WTC11 (cell line): ENCODE results near the gene SPIRE1. TPM values are rescaled to one million over a fixed set of nuclear protein-coding genes. Genes with fewer than 3 reads are reported as not detected.
A peak's percentile ranks its signal among the peaks of the same experiment; 100 is the strongest.

ENCODE experiments used
- ATAC-seq: fragments of 200-7000 bp; cut with Tn5 transposase; 2 replicates; pipeline ENCODE4 v1.10.0; 2021; ENCODE audit warnings: mild to moderate bottlenecking, moderate library complexity
- CTCF ChIA-PET: fragments of 300-600 bp; sonication (Branson Sonifier 250); formaldehyde crosslinking; loops from one replicate; lab custom pipeline; 2021; ENCODE audit warnings: antibody characterized with exemption; lab: Charles Lee
- POLR2A ChIA-PET: fragments of 350-600 bp; sonication (Branson Sonifier 250); formaldehyde crosslinking; loops from one replicate; lab custom pipeline; 2021; ENCODE audit warnings: antibody characterized with exemption; lab: Charles Lee
- DNase-seq: peaks from one replicate; pipeline ENCODE4 v3.0.0; 2021; ENCODE audit warnings: low spot score
- H3K27ac Mint-ChIP-seq: 2 replicates; pipeline ENCODE4 v1.8.0; 2021; ENCODE audit warnings: mixed read lengths
- H3K27me3 Mint-ChIP-seq: 2 replicates; pipeline ENCODE4 v1.8.0; 2021; ENCODE audit warnings: low read depth, mild to moderate bottlenecking, moderate library complexity, mixed read lengths
- H3K36me3 Mint-ChIP-seq: 2 replicates; pipeline ENCODE4 v1.8.0; 2021; ENCODE audit warnings: mixed read lengths
- H3K4me1 Mint-ChIP-seq: 2 replicates; pipeline ENCODE4 v1.8.0; 2022; ENCODE audit warnings: mixed read lengths
- H3K4me3 Mint-ChIP-seq: 2 replicates; pipeline ENCODE4 v1.8.0; 2021; ENCODE audit warnings: mild to moderate bottlenecking, moderate library complexity, mixed read lengths
- H3K9me3 Mint-ChIP-seq: 2 replicates; pipeline ENCODE4 v1.8.0; 2021; ENCODE audit warnings: mixed read lengths
- AFF4 ChIP-seq: sonication (generic); formaldehyde crosslinking; IDR thresholded peaks from 2 replicates; pipeline ENCODE4 v1.8.1; 2023; ENCODE audit warnings: mild to moderate bottlenecking, missing genetic modification reagents, borderline replicate concordance
- ATF2 ChIP-seq: sonication (generic); formaldehyde crosslinking; IDR thresholded peaks from 2 replicates; pipeline ENCODE4 v1.8.1; 2022; ENCODE audit warnings: low read depth, missing genetic modification reagents, borderline replicate concordance
- CTCF ChIP-seq: fragments of 200-600 bp; IDR thresholded peaks from 2 replicates; pipeline ENCODE4 v1.8.0; 2022; ENCODE audit warnings: antibody characterized with exemption
- ETV6 ChIP-seq: sonication (generic); formaldehyde crosslinking; IDR thresholded peaks from 2 replicates; pipeline ENCODE4 v1.8.1; 2022; ENCODE audit warnings: mild to moderate bottlenecking, missing genetic modification reagents
- FOXP1 ChIP-seq: sonication (generic); formaldehyde crosslinking; IDR thresholded peaks from 2 replicates; pipeline ENCODE4 v1.8.0; 2022; ENCODE audit warnings: missing genetic modification reagents, mild to moderate bottlenecking, moderate library complexity, borderline replicate concordance
- GABPB1 ChIP-seq: sonication (generic); formaldehyde crosslinking; IDR thresholded peaks from 2 replicates; pipeline ENCODE4 v1.8.1; 2023; ENCODE audit warnings: mild to moderate bottlenecking, missing genetic modification reagents
- GTF2I ChIP-seq: fragments of 250-450 bp; sonication (Bioruptor Pico); conservative IDR thresholded peaks from 2 replicates; pipeline ENCODE4 v1.4.0; 2021; ENCODE audit warnings: mild to moderate bottlenecking
- MYBL2 ChIP-seq: sonication (generic); formaldehyde crosslinking; IDR thresholded peaks from 2 replicates; pipeline ENCODE4 v1.8.1; 2023; ENCODE audit warnings: mild to moderate bottlenecking, moderate library complexity, missing genetic modification reagents
- RORB ChIP-seq: fragments of 250-450 bp; sonication (Bioruptor Pico); IDR thresholded peaks from 2 replicates; pipeline ENCODE4 v1.9.0; 2021; ENCODE audit warnings: mild to moderate bottlenecking
- total RNA-seq: library from RNA; stranded (reverse); gene quantifications from 3 replicates; pipeline ENCODE4 v1.2.3, GENCODE V29; 2021
- TF ChIP-seq, protein P1 (sequence below): fragments of 250-450 bp; sonication (Bioruptor Pico); IDR thresholded peaks from 2 replicates; pipeline ENCODE4 v1.9.0; 2021; ENCODE audit warnings: mild to moderate bottlenecking
- TF ChIP-seq, protein P2 (sequence below): sonication (generic); formaldehyde crosslinking; IDR thresholded peaks from 2 replicates; pipeline ENCODE4 v1.8.1; 2022; ENCODE audit warnings: mild to moderate bottlenecking, moderate library complexity, missing genetic modification reagents
- TF ChIP-seq, protein P3 (sequence below): sonication (generic); formaldehyde crosslinking; IDR thresholded peaks from 2 replicates; pipeline ENCODE4 v1.8.1; 2023; ENCODE audit warnings: mild to moderate bottlenecking, missing genetic modification reagents
- TF ChIP-seq, protein P4 (sequence below): sonication (generic); formaldehyde crosslinking; IDR thresholded peaks from 2 replicates; pipeline ENCODE4 v1.8.1; 2022; ENCODE audit warnings: missing genetic modification reagents, borderline replicate concordance

Gene SPIRE1
- total RNA-seq, 1 experiment from 2014 or later: 19.3 TPM

DNA sequence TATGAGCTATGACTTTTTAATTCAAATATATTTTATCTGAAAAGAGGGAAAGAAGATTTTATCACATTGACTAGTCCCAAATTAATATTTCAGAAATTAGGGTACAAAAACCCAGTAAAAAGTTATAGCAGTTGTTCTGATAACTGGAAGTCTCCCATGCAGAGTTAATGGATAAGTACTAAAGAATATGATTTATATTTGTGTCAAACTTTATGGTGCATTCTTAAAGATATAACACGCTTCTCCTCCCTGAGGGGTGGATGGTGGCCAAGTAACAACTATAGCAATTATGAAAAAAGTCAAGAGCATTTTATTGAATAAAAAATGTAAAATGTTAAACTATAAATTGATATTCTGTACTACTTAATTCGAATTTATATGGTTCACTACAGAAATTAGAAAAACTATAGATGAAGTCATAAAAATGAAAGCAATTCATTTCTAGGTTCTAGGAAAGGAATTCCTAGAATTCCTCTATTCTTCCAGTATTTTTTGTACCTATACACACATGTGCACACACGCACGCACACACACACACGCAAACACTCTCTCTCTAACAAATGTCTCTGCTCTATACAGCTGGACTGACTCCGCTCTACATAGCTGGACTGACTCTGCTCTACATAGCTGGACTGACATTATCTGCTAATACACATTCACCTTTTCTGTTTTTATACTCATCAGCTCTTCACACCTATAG is 138.9 kb downstream of the SPIRE1 start (continued):
- TF ChIP-seq, protein P1, sequence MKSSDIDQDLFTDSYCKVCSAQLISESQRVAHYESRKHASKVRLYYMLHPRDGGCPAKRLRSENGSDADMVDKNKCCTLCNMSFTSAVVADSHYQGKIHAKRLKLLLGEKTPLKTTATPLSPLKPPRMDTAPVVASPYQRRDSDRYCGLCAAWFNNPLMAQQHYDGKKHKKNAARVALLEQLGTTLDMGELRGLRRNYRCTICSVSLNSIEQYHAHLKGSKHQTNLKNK: no peak
- no peak for TF ChIP-seq FOXP1
- no peak for TF ChIP-seq AFF4 (CRISPR knock-in tag)
- no peak for TF ChIP-seq GABPB1 (CRISPR knock-in tag)
- no peak for TF ChIP-seq RORB (CRISPR knock-in tag)
- no peak for TF ChIP-seq ETV6 (CRISPR knock-in tag)
- no peak for TF ChIP-seq CTCF
- no peak for TF ChIP-seq MYBL2 (CRISPR knock-in tag)
- TF ChIP-seq ATF2 (CRISPR knock-in tag): no peak

DNA sequence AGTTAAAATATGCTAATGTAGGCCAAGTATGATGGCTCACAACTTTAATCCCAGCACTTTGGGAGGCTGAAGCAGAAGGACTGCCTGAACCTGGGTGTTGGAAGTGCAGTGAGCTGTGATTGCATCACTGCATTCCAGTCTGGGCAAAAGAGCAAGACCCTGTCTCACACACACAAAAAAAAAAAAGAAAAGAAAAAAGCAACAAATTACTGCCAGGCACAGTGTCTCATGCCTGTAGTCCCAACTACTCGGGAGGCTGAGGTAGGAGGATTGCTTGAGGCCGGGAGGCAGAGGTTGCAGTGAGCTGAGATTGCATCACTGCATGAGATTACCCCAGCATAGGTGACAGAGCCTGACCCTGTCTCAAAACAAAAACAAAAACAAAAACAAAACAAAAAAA is 139.6 kb downstream of the SPIRE1 start:
- Mint-ChIP-seq H3K9me3 (no peaks in the 10 kb centered on the region), H3K27ac (no peak overlapping the region), H3K4me3 (no peak overlapping the region), H3K4me1 (peaks cover 8% of the 10 kb centered on the region), H3K27me3 (no peaks in the 10 kb centered on the region)
- POLR2A ChIA-PET: no interaction called here
- CTCF ChIA-PET: interaction anchor here (0.7 kb wide), 1 partner anchor 15 kb away, joined by 3 read pairs; no protein-coding TSS in a partner anchor
- TF ChIP-seq GABPB1 (CRISPR knock-in tag): peak; percentile 73
- TF ChIP-seq, protein P2, sequence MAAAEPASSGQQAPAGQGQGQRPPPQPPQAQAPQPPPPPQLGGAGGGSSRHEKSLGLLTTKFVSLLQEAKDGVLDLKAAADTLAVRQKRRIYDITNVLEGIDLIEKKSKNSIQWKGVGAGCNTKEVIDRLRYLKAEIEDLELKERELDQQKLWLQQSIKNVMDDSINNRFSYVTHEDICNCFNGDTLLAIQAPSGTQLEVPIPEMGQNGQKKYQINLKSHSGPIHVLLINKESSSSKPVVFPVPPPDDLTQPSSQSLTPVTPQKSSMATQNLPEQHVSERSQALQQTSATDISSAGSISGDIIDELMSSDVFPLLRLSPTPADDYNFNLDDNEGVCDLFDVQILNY (CRISPR knock-in tag): no peak
- TF ChIP-seq, protein P3, sequence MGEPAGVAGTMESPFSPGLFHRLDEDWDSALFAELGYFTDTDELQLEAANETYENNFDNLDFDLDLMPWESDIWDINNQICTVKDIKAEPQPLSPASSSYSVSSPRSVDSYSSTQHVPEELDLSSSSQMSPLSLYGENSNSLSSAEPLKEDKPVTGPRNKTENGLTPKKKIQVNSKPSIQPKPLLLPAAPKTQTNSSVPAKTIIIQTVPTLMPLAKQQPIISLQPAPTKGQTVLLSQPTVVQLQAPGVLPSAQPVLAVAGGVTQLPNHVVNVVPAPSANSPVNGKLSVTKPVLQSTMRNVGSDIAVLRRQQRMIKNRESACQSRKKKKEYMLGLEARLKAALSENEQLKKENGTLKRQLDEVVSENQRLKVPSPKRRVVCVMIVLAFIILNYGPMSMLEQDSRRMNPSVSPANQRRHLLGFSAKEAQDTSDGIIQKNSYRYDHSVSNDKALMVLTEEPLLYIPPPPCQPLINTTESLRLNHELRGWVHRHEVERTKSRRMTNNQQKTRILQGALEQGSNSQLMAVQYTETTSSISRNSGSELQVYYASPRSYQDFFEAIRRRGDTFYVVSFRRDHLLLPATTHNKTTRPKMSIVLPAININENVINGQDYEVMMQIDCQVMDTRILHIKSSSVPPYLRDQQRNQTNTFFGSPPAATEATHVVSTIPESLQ: no peak
- no peak for TF ChIP-seq GTF2I
- TF ChIP-seq, protein P4, sequence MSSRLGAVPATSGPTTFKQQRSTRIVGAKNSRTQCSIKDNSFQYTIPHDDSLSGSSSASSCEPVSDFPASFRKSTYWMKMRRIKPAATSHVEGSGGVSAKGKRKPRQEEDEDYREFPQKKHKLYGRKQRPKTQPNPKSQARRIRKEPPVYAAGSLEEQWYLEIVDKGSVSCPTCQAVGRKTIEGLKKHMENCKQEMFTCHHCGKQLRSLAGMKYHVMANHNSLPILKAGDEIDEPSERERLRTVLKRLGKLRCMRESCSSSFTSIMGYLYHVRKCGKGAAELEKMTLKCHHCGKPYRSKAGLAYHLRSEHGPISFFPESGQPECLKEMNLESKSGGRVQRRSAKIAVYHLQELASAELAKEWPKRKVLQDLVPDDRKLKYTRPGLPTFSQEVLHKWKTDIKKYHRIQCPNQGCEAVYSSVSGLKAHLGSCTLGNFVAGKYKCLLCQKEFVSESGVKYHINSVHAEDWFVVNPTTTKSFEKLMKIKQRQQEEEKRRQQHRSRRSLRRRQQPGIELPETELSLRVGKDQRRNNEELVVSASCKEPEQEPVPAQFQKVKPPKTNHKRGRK (CRISPR knock-in tag): no peak
- TF ChIP-seq, all 79 proteins: peak for 1
- DNase-seq (no peak), ATAC-seq (no peak)
- H3K36me3 Mint-ChIP-seq: no peaks in the 10 kb centered on the region
